ENCODE measurements around the gene IGSF22.

DNA sequence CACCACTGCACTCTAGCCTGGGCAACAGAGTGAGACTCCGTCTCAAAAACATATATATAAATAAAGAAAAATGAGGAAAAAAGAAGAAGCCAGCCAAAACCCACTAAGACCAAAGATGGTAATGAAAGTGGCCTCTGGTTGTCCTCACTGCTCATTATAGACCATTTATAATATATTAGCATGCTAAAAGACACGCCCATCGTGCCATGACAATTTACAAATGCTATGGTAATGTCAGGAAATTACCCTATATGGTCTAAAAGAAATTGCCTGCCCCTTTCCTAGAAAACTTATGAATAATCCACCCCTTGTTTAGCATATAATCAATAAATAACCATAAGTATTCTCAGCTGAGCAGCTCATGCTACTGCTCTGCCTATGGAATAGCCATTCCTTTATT is 43.5 kb downstream of the IGSF22 start:
- TF ChIP-seq, protein P1, sequence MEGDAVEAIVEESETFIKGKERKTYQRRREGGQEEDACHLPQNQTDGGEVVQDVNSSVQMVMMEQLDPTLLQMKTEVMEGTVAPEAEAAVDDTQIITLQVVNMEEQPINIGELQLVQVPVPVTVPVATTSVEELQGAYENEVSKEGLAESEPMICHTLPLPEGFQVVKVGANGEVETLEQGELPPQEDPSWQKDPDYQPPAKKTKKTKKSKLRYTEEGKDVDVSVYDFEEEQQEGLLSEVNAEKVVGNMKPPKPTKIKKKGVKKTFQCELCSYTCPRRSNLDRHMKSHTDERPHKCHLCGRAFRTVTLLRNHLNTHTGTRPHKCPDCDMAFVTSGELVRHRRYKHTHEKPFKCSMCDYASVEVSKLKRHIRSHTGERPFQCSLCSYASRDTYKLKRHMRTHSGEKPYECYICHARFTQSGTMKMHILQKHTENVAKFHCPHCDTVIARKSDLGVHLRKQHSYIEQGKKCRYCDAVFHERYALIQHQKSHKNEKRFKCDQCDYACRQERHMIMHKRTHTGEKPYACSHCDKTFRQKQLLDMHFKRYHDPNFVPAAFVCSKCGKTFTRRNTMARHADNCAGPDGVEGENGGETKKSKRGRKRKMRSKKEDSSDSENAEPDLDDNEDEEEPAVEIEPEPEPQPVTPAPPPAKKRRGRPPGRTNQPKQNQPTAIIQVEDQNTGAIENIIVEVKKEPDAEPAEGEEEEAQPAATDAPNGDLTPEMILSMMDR (IDR thresholded peaks at IDR 0.05) = no peak
- TF ChIP-seq POLR2A (IDR thresholded peaks at IDR 0.05) = no peak
